NK-92 treated with Interleukin-12 subunit alpha and Interleukin-12 subunit beta, amount 100 ng/mL, for 24 hours (cell line): Measurements from ENCODE around the gene METTL25B.

Experiments
- DNase-seq: peaks from one replicate; lab custom pipeline; 2025; lab: John Stamatoyannopoulos, UW

Gene METTL25B

DNA sequence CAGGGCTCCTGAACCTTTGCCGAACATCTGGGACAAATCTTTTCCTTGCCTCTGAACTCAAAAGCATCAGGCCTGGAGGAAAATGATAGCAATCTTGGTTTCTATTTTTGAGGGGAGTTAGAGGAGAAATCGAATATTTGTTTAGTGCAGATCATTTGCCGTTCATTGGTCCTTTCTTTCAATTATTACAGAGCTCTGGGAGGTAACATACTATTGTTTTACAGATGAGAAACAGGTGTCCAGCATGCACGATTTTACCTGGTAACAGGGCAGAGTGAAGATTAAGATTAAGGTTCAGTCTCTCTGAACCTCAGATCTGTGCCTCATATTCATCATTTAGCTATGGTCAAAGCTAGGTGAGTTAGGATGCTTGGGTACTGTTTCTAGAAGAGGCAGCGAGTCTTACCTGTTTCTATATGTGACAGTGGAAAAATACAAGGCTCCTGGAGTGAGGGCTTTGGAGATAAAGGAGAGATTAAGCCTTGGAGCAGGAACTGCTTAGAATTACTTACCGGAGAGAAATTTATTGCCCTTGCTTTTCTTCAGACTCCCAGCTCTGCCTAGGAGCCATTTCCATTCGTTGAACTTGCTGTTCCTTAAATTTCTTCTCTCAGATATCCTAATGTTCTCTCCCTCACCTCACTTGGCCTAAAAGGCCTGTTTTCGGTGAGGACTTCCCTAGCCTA is 40.5 kb downstream of the METTL25B start:
- DNase-seq = no peak

DNA sequence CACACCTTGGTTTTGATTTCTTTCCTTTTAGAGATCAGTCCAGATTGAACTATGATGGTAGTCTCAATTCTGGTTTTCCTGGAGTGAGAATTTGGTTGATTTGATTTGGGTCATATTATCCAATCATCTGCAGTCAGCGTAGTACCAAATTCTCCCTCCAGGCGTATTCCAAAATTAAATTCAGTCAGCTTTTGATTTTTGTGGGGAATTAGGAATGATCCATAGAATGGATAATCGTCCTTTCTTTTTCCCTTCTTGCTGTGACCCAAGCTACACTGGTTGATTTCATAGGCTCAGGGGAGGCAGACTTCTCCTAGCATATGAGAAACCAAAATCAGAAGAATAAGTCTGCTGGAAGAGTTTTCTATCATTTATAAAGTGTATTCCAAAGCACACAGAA is 44.0 kb downstream of the METTL25B start:
- DNase-seq = no peak

DNA sequence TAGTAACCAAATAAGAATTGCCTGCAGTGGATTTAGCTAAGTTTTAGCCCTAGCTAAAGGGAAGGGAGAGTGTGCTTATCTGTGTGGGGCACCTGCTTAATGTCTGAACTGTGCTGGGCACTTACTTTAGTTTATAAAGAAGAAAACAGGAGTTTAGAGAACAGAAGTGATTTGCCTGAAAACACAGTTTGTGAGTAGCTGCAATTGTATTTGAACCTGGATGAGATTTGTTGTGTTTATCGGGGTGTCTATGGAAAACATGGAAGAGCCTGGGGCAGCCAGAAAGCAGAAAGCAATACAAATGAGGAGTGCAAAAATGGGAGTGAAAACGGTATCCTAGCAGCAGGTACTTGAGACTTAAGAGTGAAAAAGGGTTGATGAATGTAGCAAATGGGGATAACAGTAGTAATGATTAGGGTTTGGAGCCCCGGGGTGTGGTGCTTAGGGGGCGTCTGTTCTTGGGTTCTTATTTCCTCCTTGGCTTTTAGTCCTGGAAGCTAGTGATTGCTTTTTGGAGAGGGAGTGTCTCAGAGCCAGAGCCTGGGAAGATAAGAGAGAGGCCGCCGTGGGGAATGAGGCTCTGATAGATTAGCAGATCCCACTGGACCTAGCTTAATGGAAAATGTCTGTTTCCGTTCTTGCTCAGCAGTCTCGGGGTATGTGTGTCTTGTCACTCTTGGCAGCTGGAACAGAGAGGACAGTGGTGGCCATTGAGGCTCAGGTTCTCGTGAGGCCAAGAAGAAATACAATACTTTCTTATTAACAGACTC is 44.6 kb downstream of the METTL25B start:
- DNase-seq = no peak

DNA sequence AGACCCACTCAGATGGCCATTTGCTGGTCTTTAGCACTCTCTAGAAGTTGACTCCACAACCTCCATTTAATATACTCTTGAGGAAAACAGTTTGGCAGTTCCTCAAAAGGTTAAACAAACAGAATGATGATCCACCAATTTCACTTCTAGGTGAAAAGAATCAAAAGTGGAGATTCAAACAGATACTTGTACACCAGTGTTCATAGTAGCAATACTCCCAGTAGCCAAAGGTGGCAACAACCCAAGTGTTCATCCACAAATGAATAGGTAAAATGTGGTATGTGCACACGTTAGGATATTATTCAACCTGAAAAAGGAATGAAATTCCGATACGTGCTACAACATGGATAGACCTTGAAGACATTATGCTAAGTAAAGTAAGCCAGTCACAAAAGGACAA is 45.3 kb downstream of the METTL25B start:
- no peak for DNase-seq

DNA sequence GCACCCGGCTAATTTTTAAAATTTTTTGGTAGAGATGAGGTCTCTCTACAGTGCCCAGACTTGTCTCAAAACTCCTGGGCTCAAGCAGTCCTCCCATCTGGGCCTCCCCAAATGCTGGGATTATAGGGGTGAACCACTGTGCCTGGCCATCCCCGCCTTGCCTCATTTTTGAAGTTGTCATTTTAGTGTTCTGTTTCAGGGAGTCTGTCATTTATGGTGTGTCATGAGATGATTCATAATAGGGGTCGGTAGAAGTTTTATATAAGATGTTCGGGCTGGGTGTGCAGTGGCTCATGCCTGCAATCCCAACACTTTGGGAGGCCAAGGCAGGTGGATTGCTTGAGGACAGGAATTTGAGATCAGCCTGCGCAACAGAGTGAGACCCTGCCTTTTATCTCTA is 47.5 kb downstream of the METTL25B start:
- DNase-seq = no peak

DNA sequence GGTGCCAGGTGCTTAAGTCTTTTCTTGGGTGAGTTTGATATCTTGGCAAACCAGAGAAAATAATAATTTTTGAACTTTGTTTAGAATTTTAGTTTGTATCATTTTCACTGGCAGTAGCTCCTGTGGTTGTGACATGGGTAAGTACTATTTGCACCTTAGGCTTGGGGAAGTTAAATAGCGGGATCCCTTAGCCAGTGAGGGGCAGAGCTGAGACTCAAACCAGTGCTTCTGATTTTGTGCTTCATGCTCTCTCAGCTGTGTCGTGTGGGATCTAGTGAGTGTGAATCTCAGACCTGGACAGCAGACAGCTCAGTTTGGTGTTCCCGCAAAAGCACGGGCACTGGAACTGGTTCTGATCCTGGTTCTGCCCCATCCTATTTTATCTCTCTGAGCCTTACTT is 48.7 kb downstream of the METTL25B start:
- DNase-seq = no peak

DNA sequence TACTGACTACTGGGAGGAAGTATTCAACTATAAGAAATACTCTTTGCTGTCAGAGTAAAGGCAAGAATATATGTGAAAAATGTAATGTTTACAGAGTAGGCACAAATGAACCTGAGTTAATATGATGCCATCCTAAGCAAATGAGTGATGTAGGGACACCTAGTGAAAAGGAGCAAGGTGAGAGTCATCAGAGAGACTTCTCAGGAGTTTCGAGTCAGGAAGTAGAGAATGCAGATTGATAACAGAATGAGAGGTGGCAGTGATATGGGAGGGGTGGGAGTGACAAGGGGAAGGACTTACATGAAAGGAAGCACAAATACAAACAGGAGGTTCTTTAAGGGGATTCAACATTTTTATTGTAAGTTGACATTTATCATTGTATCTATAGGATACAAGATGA is 49.3 kb downstream of the METTL25B start:
- no peak for DNase-seq

DNA sequence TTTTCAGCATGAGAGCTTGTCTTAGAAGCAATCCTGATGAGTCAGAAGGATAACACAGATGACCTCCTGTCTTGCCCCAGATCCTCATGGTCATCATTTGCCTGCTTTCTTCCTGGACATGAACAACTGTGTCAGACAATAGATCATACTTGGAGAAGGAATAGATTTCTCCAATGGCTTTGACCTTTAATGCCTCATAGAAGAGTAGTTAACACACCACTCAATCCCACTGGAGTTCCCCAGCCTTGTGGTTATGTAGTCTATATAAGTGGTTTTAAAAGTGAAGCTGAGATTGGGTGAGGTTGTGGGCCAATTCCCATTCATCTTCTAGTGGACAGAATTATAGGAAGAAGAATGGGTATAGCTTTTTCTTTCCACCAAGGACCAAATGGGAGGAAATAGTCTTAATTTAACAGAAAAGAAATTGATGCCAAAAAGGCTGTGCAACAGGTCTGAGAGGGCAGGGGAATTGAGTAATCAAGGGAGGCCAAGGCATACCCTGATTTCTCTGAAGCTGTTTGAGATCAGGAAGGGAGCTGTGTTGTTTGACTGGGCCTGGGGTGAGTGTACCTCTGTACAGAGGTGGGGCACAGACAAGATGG is 53.4 kb downstream of the METTL25B start:
- no peak for DNase-seq

DNA sequence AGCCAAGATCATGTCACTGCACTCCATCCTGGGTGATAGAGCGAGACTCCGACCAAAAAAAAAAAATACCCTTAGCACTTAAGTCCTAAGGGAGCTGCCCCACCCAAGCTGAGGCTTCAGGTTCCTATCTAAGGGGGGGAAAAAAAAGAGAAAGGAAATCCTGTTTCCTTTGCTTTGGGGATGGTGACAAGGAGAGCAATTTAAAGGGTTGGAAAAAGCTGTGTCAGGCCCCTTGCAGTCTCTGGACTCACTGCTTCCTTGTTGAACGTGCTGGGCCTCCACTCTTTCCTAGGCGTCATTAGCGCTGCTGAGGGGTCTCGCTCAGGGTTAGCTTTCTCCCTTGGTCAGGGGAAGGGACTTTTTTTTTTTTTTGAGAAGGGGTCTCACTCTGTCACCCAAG is 57.2 kb downstream of the METTL25B start:
- no peak for DNase-seq
